HG03439 (cell line): ENCODE data around the gene ANTKMT.

Source experiments
- ATAC-seq: cut with Tn5 transposase; IDR thresholded peaks from one replicate; pipeline ENCODE4 v1.9.1; 2021; ENCODE audit warnings: mild to moderate bottlenecking, moderate library complexity; ENCODE audit not compliant: unreplicated experiment

ANTKMT gene

DNA sequence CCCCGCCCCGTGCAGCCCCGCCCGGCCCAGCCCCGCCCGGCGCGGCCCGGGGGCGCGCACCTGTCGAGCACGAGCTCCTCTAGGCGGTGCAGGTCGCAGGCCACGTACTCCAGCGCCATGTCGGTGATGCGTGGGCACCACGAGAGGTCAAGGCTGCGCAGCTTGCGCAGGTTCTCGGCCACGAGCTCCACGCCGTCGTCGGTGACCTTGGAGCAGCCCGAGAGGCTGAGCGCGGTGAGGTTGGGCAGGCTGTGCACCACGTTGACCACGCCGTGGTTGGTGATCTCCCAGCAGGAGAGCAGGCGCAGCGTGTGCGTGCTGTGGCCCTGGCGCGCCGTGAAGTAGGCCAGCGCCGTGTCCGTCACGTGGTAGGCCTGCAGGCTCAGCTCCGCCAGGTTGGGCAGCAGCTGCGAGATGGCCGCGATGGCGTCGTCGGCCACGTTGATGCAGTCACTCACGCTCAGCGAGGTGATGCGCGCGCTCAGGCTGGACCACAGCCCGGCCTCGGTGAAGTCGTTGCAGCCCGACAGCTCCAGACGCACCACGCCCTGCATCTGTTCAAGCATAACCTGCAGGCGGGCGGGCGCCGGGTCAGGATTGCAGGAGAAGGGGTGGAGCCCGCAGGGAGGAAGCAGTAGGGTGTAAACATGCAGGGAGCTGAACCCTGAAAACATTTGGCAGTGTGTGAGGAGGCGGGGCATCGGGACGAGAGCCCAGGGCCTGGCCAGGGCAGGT is 25.4 kb upstream of the ANTKMT start:
- no peak for ATAC-seq

DNA sequence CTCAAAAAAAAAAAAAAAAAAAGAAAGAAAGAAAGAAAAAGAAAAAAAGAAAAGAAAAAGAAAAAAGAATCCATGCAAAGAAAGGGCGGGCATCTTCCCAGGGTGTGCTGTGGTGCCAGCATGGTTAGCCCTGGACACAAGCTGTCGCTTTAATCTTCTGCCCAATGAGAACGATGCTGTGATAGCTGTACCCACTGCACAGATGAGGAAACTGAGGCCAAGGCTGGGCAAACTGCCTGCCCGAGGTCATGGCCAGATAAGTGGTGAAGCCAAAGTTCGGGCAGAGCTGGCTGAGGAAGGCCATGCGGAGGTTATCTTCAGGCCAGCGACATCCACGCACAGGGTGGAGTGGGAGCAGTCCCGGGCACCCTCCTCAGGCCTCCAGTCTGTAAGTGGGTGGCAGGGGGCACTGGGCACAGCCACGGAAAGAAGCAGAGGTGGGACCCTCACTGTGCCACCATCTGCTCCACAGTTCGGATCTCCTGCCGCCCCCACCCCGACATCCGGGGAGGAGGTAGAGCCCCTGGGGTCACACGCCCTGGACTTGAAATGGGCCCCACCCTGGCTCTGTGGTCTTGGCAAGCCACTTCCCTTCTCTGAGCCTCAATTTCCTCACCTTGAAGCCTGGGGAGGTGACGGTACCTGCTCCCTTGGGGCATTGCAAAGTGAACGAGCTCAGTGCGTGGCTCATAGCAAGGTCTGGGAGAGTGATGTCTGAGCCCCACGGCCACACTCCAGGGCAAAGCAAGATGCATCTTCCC is 21.9 kb upstream of the ANTKMT start:
- ATAC-seq, result no peak

DNA sequence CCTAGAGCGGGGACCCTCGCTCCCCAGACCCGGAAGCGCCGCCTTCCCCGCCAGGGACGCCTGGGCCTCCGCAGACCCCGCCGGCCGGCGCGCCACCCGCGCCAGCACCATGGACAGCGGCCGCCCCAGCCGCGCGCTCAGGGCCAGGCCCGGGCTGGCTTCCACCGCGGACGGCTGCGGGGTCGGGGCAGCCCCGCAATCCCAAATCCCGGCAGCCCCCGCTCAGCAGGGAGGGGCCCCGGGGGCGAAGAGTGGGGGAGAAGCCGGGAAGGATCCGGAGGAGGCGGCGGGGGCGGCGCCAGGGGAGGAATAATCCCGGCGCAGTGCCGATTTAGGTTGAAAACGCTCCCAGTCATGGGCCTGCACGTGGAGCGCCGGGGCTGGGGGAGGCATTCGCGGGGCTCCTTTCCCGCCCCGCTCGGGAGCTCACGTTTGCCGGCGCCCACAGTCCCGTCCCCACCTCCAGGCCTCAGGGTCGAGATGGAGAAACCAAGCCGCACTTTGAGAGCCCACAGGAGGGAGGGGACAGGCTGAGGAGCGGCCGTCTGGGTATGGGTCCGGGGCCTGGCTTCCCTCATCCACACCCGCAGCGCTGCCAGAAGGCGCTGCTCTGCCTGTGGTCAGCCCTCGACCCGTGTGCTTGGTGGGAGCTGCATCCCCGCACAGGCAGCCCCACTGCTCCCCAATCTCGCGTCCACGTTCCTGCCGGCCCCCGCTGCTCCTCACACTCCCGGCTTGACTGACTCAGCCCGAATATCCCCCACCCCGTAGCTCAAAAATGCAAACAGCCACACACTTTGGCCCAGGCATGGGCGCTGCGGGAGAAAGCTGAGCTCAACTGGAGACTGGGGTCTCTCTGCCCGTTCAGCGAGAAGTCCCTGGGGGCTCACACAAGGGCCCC is 20.0 kb upstream of the ANTKMT start:
- ATAC-seq, result no peak

DNA sequence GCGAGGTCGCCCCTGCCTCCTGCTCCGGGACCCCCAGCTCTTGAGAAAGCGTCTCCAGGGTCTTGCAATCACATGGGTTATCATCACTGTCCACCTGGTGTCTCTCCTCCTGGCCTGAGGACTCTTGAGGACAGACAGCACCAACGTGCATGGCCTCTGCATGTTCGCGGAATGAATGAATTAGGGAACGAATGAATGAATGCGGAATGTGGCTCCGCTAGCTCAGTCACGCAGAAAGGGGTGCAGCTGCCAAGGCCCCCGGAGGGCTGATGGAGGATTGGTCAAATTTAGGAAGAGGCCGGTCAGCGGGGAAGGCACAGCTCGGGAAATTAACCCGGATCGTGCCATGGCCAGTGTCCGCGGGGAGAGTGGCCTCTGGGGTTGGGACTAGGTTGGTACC is 18.6 kb upstream of the ANTKMT start:
- ATAC-seq, result no peak

- ATAC-seq, result no peak
These were observed 17.5 kb upstream of the ANTKMT start for GRCh38 chr16:703406-703805.

DNA sequence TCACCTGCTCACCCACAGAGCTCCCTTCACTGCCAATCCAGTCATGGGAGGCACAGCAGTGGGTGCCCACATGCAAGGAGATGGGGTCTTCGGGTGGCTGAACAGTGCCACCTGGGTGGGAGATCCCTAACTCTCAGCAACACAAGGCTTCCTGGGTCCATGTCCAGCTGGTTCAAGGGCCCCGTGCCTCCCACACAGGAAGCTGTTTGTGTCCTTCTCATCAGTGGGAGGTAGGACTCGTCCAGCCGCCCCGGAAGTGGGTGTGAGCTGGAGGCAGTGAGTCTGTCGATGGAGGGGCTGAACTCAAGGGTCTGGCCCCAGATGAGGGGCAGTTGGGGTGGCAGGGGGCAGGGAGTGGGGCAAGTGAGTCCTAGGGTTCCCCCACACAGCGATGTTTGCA is 16.9 kb upstream of the ANTKMT start:
- no peak for ATAC-seq

DNA sequence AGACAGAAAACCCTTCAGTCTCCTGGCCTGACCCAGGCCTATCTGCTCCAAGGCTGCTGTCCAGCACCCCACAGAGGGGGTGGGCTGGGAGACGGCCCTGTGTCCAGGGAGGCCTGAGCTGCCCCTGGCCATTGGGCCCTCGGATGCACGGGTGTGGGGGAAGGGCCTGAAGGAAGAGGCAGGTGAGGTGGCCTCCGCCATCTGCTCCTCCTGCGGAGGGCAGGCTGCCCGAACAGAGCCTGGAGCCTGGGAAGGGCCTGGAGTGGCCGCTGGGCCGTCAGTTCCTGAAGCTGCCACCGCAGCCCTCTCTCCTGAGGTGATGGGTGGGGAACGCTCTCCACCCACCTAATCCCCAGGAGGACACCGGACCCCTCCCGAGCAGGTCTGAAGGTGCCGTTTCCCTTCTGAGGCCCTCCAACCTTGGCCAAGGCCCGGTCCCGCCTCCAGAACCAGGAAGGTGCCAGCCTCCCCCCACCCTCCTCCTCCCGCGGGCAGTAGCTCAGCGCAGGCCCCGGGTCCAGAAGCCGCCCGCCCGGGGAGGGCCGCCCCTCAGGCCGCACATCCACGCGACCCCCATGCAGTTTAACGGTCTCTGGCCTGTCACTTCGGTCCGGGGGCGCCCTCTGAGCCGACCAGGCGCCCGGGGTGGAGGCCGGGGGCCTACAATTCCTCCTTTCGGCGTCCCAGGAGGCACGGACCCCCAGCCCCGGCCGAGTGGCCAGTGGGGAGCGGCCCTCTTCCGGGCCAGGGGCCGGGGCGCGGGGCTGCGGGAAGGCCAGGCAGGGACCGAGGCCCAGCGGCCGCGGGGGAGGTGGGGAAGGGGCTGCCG is 16.2 kb upstream of the ANTKMT start:
- no peak for ATAC-seq

- ATAC-seq, result no peak
These were observed 15.3 kb upstream of the ANTKMT start, which contains the start of gene FBXL16 for GRCh38 chr16:705431-706188. Gene FBXL16 (minus strand): TSS chr16:705801. CDS start chr16:697405, 8,396 bp downstream.

DNA sequence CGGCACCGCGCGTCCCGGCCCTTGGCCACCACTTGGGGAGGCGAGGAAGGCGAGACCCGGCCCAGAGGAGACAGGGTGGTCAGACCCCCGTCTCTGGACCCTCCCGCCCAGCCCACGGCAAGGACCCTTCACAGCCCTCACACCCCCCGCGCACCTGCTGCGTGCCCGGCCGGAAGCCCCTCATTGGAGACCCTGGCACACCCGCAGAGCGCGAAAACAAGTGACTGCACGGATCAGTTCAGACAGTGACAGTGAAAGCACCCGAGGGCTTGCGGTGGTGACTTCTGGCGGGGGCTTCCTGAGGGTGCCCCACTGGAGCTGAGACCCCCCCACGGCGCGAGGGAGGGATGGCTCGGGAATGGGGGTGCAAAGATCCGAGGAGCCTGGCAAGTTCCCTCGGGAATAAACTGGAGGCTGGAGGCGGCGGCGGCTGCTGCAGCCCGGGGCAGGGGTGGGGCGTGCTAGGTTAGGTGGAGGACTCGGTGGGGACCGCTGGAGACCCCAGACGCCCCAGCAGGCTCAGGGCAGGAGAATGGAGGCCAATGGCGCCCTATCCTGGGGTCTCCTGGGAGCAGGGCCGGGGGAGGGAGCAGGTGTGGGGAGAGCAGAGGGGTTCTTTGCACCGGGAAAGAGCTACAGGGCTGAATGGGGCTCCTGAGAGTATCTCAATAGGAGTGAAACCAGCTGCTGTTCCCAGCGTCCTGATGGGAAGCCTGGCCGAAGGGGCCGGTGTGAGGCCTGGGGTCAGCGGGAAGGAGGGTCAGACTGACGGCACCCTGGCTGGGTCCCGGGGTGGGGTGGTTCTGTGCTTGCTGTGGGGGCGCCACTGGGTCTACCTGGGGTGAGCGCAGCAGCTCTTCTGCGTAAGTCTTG is 14.5 kb upstream of the ANTKMT start:
- no peak for ATAC-seq

GRCh38 chr16:707062-707538 is 13.8 kb upstream of the ANTKMT start:
- ATAC-seq, result no peak

DNA sequence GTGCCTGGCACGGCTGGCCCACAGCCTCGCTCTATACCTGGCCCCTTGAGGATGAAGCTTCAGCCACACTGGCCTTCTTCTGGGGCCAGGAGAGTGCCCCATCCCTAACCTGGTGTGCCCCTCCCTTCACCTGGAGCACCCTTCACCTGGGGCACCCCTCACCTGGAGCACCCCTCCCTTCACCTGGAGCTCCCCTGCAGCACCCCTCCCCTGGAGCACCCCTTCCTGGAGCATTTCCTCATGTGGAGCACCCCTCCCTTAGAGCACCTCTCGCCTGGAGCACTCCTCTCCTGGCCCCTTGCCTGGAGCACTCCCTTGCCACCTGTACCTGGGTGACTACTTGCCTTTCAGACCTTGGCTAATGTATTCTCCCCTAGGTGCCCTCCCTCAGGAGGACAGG is 12.9 kb upstream of the ANTKMT start:
- ATAC-seq, result no peak

GRCh38 chr16:708959-709358 is 12.0 kb upstream of the ANTKMT start:
- no peak for ATAC-seq

DNA sequence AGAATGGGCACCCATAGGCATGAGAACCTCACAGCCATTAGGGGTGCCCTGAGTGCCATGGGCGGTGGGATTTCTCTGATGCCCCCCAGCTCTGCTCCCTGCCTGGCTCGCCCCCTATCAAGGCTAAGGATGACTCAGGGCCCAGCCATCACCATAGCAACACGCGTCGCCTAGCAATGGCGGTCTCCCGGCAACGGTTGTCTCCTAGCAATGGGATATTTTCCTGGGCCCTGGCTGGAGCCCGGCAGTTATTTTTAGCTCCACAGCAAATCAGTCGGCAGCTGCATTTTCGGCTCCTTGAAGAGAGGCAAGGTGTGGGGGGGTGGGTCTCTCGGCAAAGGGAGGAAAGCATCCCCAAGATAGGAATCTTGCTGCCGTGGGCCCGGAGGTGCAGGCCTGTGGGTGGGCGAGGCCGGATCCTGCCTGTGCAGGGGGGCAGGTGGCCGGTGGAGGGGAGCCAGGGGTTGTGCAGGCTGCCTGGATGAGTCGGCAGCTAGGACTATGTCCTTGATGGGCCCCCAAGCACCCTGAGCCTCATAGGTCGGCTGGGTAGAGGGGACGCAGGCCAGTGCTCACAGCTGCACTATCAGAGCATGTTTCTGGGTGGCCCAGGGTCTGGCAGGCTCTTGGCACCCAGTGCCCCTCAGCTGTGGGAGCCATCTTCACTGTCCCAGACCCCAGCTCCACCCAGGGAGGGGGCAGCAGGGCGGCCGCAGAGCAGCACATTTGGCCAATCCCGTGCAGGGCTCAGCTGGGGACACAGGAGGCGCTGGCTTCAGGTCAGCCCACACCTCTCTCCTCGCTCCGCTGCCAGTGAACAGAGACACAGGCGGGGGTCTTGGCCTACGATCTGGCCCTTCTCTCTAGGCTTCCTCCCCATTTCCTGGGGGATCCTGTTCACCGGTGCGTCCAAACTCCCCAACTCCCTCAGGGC is 11.1 kb upstream of the ANTKMT start:
- no peak for ATAC-seq

GRCh38 chr16:710500-711075 is 10.4 kb upstream of the ANTKMT start:
- no peak for ATAC-seq

DNA sequence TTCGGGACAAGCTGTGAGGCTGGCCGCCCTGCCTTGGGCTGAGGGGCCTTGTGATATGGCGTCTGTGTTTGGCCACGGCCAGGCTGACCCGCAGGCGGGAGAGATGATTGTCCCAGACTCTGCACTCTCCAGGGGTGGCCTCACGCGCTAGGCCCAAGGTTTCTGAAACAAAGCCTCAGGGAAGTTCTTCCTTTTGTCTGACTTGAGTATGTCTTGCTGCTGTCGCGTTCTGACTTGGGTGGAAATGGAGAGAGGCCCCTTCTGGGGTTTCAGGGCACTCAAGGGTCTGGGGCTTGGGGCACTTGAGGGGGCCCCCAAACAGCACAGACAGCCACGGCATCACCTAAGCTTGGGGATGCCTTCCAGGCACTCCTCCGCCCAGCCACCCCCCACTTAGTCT is 9.9 kb upstream of the ANTKMT start:
- ATAC-seq, result no peak

DNA sequence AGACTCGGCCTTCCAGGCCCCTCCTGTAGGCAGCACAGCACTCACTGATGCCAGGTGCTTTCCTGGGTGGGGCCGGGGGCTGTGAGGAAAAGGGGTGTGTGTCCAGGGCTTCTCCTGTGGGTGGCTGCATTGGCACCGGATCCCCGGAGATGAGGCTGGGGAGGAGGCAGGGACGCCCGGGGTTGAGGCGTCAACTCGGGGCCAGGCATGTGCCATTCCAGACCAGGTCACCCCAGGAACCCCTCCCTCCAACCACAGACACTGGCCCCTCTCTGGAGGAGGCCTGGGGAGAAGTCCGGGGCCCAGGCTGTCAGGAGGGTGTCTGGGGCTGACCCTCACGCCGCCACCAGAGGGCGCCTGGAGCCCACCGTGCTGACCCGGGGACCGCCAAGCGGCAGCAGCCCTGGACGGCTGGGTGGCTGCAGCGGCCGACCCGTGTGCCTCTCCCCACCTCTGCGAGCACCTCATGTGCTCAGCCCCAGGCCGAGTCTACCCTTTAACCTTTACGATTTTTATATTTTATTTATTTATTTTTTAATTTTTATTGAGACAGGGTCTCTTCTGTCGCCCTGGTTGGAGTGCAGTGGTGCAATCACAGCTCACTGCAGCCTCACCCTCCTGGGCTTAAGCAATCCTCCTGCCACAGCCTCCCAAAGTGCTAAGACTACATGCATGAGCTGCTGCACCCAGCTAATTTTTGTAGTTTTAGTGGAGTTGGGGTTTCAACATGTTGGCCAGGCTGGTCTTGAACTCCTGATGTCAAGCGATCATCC is 9.2 kb upstream of the ANTKMT start:
- no peak for ATAC-seq
